Astrocyte of the hippocampus (primary cell): Measurements from ENCODE around the gene OPHN1.
"Not testable (repeated sequence)": the region's sequence is repeated elsewhere in the genome, so short reads cannot be mapped to it uniquely, and the experiment has no call there.

Source experiments
- DNase-seq: peaks from one replicate; pipeline ENCODE4 v3.0.0; 2011; ENCODE audit warnings: low read depth, low spot score

The OPHN1 gene

DNA sequence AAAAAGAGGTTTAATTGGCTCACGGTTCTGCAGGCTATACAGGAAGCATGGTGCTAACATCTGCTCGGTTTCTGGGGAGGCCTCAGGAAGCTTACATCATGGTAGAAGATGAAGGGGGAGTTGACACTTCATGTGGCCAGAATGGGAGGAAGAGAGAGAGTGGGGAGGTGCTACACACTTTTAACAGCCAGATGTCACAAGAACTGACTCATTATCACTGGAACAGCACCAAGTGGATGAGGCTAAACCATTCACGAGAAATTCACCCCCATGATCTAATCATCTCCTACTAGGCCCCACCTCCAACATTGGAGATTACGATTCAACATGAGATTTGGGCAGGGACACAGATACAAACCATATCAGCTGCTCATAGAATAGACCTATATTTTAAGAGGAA lies 255.8 kb downstream of the OPHN1 start:
- DNase-seq: no peak

DNA sequence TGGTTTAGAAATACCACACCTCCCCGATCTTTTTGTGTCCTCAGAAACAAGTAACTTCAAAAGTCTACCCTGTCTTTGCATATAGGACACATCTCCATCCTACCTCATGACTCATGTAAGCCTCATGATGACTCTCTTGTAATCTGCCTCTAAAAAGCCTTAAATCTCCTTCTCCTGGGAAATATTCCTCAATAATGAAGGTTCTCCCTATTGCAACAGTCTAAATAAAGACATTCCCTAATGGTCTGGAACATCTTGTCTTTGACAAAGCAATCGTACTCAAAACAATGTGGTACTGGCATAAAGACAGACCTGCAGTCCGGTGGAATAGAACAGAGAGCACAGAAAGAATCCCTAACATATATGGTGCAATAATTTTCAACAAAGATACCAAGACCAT lies 257.7 kb downstream of the OPHN1 start:
- DNase-seq: peak; percentile 7

- DNase-seq: no peak
These were observed 269.9 kb downstream of the OPHN1 start for GRCh38 chrX:68163441-68163840.

- no peak for DNase-seq
These were observed 285.4 kb downstream of the OPHN1 start for GRCh38 chrX:68147848-68148247.

- DNase-seq: peak; percentile 50
These were observed 287.2 kb downstream of the OPHN1 start for GRCh38 chrX:68146054-68146453.

GRCh38 chrX:68139791-68140190 lies 293.5 kb downstream of the OPHN1 start:
- no peak for DNase-seq

GRCh38 chrX:68133181-68133580 lies 300.1 kb downstream of the OPHN1 start:
- no peak for DNase-seq

DNA sequence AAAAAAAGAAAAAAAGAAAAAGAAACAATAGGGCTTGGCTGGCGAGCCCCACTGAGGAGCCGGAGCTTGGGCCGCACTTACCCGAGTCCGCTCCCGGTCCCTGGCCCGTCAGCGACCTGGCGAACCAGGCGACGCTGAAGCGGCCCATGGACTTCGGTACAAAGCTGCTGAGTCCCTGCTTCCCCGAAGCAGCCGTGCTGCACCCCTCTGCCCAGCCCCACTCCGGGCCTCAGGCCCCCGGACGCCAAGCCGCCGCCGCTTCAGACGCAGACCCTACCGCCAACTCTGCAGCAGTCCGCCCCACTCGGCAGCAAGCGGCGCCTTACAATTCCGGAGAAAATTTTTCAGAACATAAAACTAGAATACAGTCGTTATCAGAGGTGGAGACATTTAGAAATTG lies 300.5 kb downstream of the OPHN1 start:
- DNase-seq: no peak

DNA sequence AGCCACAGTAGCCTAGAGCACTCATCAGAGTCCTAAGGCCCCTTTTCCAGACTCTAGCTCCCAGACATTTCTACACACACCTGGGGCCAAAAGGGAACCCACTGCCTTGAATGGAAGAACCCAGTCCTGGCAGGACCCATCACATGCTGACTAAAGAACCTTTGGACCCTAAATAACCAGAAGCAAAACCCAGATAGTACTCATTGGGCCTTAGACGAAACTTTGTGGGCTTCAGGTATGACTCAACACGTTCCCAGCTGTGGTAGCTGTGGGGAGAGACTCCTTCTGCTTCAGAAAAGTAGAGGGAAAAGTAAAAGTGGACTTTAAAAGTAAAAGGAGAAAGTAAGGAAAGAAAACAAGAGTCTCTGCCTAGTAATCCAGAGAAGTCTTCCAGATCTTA lies 311.5 kb downstream of the OPHN1 start:
- DNase-seq: no peak

GRCh38 chrX:68121371-68121770 lies 311.9 kb downstream of the OPHN1 start:
- DNase-seq: no peak

GRCh38 chrX:68115371-68115770 lies 317.9 kb downstream of the OPHN1 start:
- DNase-seq: no peak

GRCh38 chrX:68114573-68115129 lies 318.6 kb downstream of the OPHN1 start:
- peak; percentile 20 for DNase-seq

DNA sequence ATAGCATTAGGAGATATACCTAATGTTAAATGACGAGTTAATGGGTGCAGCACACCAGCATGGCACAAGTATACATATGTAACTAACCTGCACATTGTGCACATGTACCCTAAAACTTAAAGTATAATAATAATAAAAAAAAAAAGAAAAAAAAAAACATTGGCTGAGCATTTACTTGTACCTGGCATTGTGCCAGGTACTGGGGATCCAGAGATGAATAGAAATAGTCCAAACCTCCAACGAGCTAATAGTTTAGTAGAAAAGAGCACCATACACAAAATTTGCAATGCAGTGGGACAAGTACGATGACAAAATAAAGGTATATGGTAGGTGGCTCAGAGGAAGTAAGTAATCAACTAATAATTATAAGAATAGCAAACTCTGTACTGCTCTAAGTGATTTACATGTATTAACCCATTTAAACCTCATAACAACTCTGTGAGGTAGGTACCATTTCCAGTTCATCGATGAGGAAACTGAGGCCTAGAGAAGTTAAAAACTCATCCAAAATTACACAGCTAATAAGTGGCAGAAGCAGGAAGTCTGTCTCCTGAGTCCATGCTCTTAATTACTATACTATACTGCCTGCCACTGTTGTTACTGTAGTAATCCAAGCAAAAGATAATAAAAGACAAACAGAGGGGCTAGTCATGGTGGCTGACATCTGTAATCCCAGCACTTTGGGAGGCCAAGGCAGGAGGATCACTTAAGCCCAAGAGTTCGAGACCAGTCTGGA lies 319.3 kb downstream of the OPHN1 start:
- no peak for DNase-seq

GRCh38 chrX:68112321-68112720 lies 321.0 kb downstream of the OPHN1 start:
- peak; percentile 40 for DNase-seq

DNA sequence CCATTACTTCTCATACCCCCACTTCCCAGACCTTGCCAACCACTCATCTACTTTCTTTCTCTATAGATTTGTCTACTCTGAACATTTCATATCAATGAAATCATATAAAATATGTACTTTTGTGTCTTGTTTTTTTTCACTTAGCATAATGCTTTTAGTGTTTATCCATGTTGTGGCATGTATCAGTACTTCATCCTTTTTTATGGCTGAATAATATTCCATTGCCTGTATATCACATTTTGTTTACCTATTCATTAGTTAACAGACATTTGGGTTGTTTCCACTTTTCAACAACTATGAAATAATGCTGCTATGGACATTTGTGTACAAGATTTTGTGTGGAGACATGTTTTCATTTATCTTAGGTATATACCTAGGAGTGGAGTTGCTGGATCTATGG lies 324.1 kb downstream of the OPHN1 start:
- no peak for DNase-seq

DNA sequence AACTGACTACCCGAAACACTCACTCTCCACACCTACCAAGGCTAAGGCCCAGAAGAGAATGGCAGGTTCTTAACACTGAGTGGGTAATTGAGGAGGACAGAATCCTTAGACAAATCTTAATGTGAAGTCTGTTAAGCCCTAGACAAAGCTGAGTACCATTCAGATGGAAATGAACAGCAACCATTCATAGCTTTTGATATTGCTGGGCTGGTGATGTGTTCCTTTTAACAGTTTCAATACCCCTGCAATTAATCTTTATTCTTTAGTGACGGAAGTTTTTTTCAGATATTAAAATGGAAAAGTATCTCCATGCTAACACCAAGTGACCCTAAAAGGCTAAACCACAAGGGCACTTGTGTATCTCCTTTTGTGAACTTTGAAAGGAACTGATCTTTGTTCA lies 334.9 kb downstream of the OPHN1 start:
- no peak for DNase-seq

GRCh38 chrX:68090266-68090665 lies 343.0 kb downstream of the OPHN1 start:
- no peak for DNase-seq

GRCh38 chrX:68087526-68087925 lies 345.8 kb downstream of the OPHN1 start:
- DNase-seq: no peak

DNA sequence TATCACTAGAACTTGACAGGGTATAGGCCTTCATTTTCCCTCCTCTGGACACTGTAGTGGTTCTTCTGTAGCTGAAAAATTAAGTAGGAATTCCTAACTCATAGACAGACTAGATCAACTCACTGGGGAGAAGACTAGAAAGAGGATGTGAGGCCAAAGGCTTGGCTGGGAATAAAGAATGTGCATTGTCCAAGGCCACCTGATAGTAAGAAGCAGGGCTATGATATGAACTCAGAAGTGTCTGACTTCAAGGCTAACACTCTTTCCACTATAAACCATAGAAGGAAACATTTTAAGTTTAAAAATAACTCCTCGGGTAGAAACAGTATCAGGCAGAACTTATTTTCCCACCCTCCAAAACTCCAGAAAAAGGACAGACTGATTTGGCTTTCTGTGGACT lies 346.6 kb downstream of the OPHN1 start:
- no peak for DNase-seq

DNA sequence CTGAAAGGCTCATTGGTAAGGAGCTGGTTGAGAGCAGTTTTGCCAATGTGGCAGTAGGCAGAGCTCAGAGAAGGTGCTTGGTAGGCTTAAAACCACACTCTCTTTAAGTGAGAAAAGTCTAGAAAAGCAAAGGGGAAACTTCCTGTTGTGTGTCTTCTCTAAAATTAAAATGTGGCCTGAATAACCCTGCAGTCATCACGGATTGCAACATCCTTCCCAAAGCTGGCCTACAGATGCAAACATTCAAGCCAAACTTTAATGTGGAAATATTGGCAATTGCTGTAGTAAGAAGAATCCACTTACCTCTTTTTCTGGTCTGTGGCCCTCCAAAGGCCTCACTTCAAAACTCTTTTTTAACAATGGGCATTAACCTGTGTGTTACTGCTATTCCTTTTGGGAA lies 348.5 kb downstream of the OPHN1 start:
- DNase-seq: no peak

DNA sequence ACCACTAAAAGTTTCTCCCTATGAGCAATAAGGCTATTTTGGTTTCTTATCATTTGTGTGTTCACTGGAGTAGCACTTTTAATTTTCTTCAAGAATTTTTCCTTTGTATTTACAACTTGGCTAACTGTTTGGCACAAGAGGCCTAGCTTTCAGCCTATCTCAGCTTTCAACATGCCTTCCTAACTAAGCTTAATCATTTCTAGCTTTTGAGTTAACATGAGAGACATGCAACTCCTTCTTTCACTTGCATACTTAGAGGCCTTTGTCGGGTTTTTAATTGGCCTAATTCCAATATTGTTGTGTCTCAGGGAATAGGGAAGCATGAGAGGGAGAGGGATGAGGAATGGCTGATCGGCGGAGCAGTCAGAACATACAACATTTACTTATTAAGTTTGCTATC lies 349.8 kb downstream of the OPHN1 start:
- DNase-seq: peak; percentile 49

- no peak for DNase-seq
These were observed 353.3 kb downstream of the OPHN1 start for GRCh38 chrX:68079961-68080360.

DNA sequence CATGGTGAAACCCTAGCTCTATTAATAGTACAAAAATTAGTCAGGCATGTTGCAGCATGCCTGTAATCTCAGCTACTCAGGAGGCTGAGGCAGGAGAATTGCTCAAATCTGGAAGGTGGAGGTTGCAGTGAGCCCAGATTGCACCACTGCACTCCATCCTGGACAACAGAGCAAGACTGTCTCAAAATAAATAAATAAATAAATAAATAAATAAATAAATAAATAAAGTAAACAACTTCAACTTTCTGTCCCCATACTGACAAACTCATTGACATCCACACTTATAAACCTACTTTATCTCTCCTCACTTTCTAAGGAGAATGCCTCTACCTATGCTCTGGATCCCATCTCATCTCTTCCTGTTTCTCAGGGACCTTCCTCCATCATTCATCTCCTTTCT lies 354.5 kb downstream of the OPHN1 start:
- DNase-seq: not testable (repeated sequence)

DNA sequence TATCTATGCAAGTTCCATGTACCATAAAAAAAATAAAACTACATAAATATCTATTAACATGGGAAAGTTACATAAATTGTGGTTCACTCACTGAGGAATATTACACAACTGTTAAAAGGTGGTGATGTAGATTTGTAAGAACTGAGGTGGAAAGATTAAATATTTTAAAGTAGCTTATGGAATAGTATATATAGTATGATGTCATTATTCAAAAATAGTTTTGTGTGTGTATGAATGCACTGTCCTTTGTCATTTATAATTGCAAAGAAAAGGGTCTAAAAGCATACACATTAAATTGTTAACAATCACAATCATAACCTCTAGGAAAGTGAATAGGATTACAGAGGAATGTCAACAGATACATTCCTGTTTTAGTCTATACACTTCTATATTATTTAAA lies 355.9 kb downstream of the OPHN1 start:
- DNase-seq: no peak
